T-cell (primary cell): ENCODE results near the gene PRCP. TPM values are rescaled to one million over a fixed set of nuclear protein-coding genes. Genes with fewer than 3 reads are reported as not detected.
"Not testable (repeated sequence)": the region's sequence is repeated elsewhere in the genome, so short reads cannot be mapped to it uniquely, and the experiment has no call there.

ENCODE experiments used
- ATAC-seq, 4 experiments: fragments of 200-7000 bp in 3 of 4; fragments of 150-1000 bp in 1 of 4; cut with Tn5 transposase; replicated peaks in 1 of 4; 1 replicate in 3 of 4; 2 replicates in 1 of 4; pipeline ENCODE4 v1.10.0; 2021; ENCODE audit warnings: moderate library complexity in 3 of 4, mild to moderate bottlenecking in 2 of 4, moderate number of reproducible peaks in 1 of 4
- CTCF ChIA-PET, 2 donors: fragments of 300-600 bp; sonication (Branson Sonifier 250); formaldehyde crosslinking; loops; one replicate each; lab custom pipeline; 2022; ENCODE audit warnings: antibody characterized with exemption in 2 of 2; lab: Charles Lee
- POLR2A ChIA-PET, 2 donors: fragments of 300-600 bp; sonication (Branson Sonifier 250); formaldehyde crosslinking; loops; one replicate each; lab custom pipeline; 2022; ENCODE audit warnings: antibody characterized with exemption in 2 of 2; lab: Charles Lee
- DNase-seq, 35 experiments: peaks; one replicate each; pipeline versions ENCODE4 v3.0.0 to v3.0.0-alpha.2; 2013 to 2023
- H3K27ac ChIP-seq: one replicate; pipeline ENCODE4 v1.5.1; 2013; ENCODE audit warnings: low read length
- H3K27me3 ChIP-seq, 2 experiments: replicated peaks in 1 of 2; 1 replicate in 1 of 2; 2 replicates in 1 of 2; pipeline versions ENCODE4 v1.6.1 to v1.7.0; 2013; ENCODE audit warnings: low read length in 1 of 2, mixed read lengths in 1 of 2; ENCODE audit not compliant: control insufficient read depth in 2 of 2, insufficient read depth in 2 of 2; ENCODE audit errors: extremely low read depth in 1 of 2
- H3K36me3 ChIP-seq, 2 donors: 1 replicate in 1 of 2; 2 replicates in 1 of 2; pipeline versions ENCODE4 v1.6.1 to v1.7.0; 2013; ENCODE audit warnings: low read length in 1 of 2; ENCODE audit not compliant: control insufficient read depth in 2 of 2, insufficient read depth in 1 of 2; ENCODE audit errors: extremely low read depth in 1 of 2
- H3K4me1 ChIP-seq, 2 experiments: 1 replicate in 1 of 2; 2 replicates in 1 of 2; pipeline versions ENCODE4 v1.6.1 to v1.7.0; 2013; ENCODE audit warnings: low read length in 2 of 2, mixed read lengths in 1 of 2; ENCODE audit not compliant: insufficient read depth in 2 of 2, control insufficient read depth in 1 of 2; ENCODE audit errors: extremely low read depth in 1 of 2
- H3K4me3 ChIP-seq, 2 donors: 1 replicate in 1 of 2; 2 replicates in 1 of 2; pipeline versions ENCODE4 v1.5.1 to v1.7.0; 2013; ENCODE audit warnings: mild to moderate bottlenecking in 2 of 2, low read length in 1 of 2, moderate library complexity in 1 of 2; ENCODE audit not compliant: control insufficient read depth in 1 of 2; ENCODE audit errors: extremely low read depth in 1 of 2
- H3K9me3 ChIP-seq: 2 replicates; pipeline ENCODE4 v1.7.0; 2013
- H3K27ac Mint-ChIP-seq, 2 donors: one replicate each; pipeline ENCODE4 v1.8.0; 2020 to 2021; ENCODE audit warnings: mild to moderate bottlenecking in 2 of 2, mixed read lengths in 2 of 2
- H3K27me3 Mint-ChIP-seq, 2 donors: one replicate each; pipeline ENCODE4 v1.8.0; 2021 to 2022; ENCODE audit warnings: mixed read lengths in 2 of 2
- H3K36me3 Mint-ChIP-seq: one replicate; pipeline ENCODE4 v1.8.0; 2021; ENCODE audit warnings: mixed read lengths
- H3K4me1 Mint-ChIP-seq, 3 donors: one replicate each; pipeline ENCODE4 v1.8.0; 2020 to 2022; ENCODE audit warnings: mixed read lengths in 3 of 3, mild to moderate bottlenecking in 1 of 3
- H3K4me3 Mint-ChIP-seq, 3 donors: one replicate each; pipeline ENCODE4 v1.8.0; 2020 to 2022; ENCODE audit warnings: mild to moderate bottlenecking in 3 of 3, mixed read lengths in 3 of 3, moderate library complexity in 3 of 3
- H3K9me3 Mint-ChIP-seq, 3 donors: one replicate each; pipeline ENCODE4 v1.8.0; 2020 to 2022; ENCODE audit warnings: mixed read lengths in 3 of 3
- WGBS: methylation state at CpG from one replicate; pipeline ENCODE4 v1.1.5; 2013; ENCODE audit warnings: missing lambda C conversion rate; ENCODE audit not compliant: insufficient coverage; 5-methylcytosine and 5-hydroxymethylcytosine counted together
- total RNA-seq, 35 experiments: library from RNA in 6 of 35; stranded (reverse) in 6 of 35; fragments of 120-200 nt in 1 of 35; gene quantifications; one replicate each; pipeline versions ENCODE4 v1.2.1 to v1.2.4 and lab custom pipeline; 2013 to 2026

The PRCP gene
- 10 to 100 TPM; 18.1 to 22.7 (median 20.2) TPM for total RNA-seq
- total RNA-seq (2013), result 27.0 TPM
- total RNA-seq (lab: John Stamatoyannopoulos, UW), result 13.4 to 51.6 (median 29.6) reads per million in 29 experiments

DNA sequence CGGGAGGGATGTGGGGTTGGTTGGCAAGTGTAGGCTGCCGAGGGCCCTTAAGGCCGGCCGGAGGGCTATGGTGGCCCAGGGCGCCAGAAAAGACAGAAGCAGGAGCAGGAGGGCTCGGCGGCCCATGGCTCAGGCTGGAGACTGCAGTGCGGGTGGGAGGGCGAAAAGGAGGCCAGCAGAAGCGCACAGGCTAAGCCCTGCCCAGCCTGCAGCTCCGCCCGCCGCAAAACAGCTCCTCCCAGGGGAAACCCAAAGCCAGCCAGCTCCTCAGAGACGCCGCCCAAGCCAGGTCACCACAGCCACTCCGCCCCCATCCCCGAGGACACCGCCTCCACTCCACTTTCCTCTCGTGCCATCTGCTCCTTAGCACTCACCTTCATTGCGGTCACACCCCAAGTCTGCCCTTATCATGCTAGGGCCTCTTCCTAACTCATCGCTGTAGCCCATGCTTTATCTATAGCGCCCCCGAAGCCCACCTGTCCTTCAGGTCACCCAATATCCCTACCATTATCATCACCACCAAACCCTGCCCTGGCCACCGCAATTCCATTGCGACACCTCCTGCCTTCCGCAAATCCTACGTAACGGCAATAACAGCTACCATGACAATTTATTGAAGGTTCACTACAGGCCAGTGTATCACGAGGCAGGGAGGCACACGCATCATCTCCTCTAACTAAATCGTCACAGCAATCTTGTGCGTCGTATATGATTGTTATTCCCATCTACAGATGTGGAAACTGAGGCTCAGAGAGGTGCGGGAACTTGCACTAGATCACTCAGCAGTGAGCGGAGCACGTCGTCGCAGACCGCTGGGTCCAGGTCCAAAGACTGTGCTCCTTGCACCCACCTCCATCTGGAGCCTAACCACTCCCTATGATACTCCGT is at the start of gene PRCP:
PRCP (minus strand) TSS at position 154 of the 888 bp plus-strand sequence; CDS start at position 126, 28 bp downstream.
- peaks cover 42 to 50% (median 44%) of the 10 kb centered on the region in 3 donors for H3K4me1 Mint-ChIP-seq
- H3K9me3 Mint-ChIP-seq, result no peaks in the 10 kb centered on the region
- H3K27ac ChIP-seq, result peak within 1 kb of the TSS; percentile 98
- POLR2A ChIA-PET, result interaction anchor here (0.5 to 3.2 kb wide), 24 partner anchors 8 to 1030 kb away, joined by 3 to 39 read pairs (median 4); partner anchors contain the start of genes PCF11 (in 2 of the 2), ANKRD42 (in 1 of the 2), CCDC90B (in 1 of the 2) and RAB30 (in 1 of the 2)
- H3K9me3 ChIP-seq, result no peaks in the 10 kb centered on the region
- no peaks in the 10 kb centered on the region for H3K27me3 ChIP-seq
- peaks cover 3% of the 10 kb centered on the region for H3K36me3 Mint-ChIP-seq
- peak within 1 kb of the TSS; percentile 98 for H3K27ac Mint-ChIP-seq
- H3K4me3 ChIP-seq, result peak within 1 kb of the TSS; percentile 89 to 92
- CTCF ChIA-PET, result interaction anchor here (0.6 to 4.3 kb wide), 20 partner anchors 8 to 393 kb away, joined by 3 to 42 read pairs (median 5); partner anchors contain the start of genes CCDC90B (in 1 of the 2) and PCF11 (in 1 of the 2)
- H3K36me3 ChIP-seq, result no peaks in the 10 kb centered on the region
- WGBS, result under 1% methylated on average over 29 of the region's 40 CpGs
- peak; percentile 78 to 80 (median 79) for ATAC-seq
- DNase-seq, result peak; percentile 76 to 96 (median 94)
- H3K4me3 Mint-ChIP-seq, result peak within 1 kb of the TSS; percentile 88 to 99 (median 97)
- H3K27me3 Mint-ChIP-seq, result no peaks in the 10 kb centered on the region
- H3K4me1 ChIP-seq, result peaks cover 13 to 34% of the 10 kb centered on the region in 2 experiments

DNA sequence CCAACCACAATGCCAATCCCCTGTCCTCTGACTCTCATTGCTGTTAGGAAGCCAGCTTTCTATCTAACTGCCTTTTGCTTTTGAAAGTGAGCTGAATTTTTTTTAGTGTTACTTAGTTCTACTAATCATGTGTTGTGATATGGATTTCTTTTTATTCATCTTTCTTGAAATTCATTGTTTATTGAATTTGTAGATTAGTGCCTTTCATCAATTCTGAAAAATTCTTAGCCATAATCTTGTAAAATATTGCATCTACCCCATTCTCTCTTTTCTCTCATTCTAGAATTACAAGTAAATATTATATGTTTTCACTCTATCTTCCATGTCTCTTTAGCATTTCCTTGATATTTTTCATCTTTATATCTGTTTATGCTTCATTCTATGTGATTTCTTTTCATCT is 49.1 kb upstream of the PRCP start:
- ChIA-PET POLR2A (no interaction called here), CTCF (no interaction called here)
- peaks cover 14 to 37% (median 21%) of the 10 kb centered on the region in 3 donors for H3K9me3 Mint-ChIP-seq

DNA sequence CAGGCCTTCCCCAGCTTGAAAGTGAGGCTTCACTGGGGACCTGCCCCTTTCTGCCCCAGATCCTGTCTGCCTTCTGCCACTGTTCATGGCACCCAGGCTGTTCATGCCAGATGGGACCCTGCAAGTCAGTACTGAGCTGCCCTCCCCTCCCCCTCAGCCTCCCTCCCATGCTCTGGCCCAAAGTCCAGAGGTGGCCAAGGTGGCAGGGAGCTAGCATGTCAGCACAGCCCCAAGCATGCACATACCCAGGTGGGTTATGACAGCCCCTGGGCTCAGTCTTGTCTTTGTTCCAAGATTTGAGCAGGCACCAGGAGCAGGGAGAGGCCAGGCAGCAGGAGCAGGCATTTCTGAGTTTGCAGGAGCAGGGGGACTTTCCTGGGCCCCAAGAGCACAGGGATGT is 45.5 kb upstream of the PRCP start:
- no peaks in the 10 kb centered on the region for H3K27me3 ChIP-seq
- no peaks in the 10 kb centered on the region for H3K36me3 ChIP-seq
- H3K4me3 ChIP-seq, result no peak overlapping the region
- Mint-ChIP-seq H3K4me3 (no peak overlapping the region), H3K4me1 (peaks cover 4 to 18% (median 12%) of the 10 kb centered on the region in 3 donors), H3K36me3 (no peaks in the 10 kb centered on the region), H3K27ac (no peak overlapping the region), H3K9me3 (peaks cover 0 to 22% (median 5%) of the 10 kb centered on the region in 3 donors), H3K27me3 (no peaks in the 10 kb centered on the region)
- ChIA-PET POLR2A (interaction anchor here (0.5 to 0.7 kb wide), 3 partner anchors 13 to 162 kb away, joined by 3 to 5 read pairs (median 4); no protein-coding TSS in a partner anchor), CTCF (no interaction called here)
- no peak for ATAC-seq
- no peak overlapping the region for H3K27ac ChIP-seq
- no peak for DNase-seq
- H3K9me3 ChIP-seq, result peaks cover 3% of the 10 kb centered on the region
- no peaks in the 10 kb centered on the region for H3K4me1 ChIP-seq

More for the DNA sequence above, 49.1 kb upstream of the PRCP start:
- Histone ChIP-seq H3K4me3 (no peak overlapping the region), H3K9me3 (peaks cover 6% of the 10 kb centered on the region), H3K27me3 (no peaks in the 10 kb centered on the region), H3K27ac (no peak overlapping the region), H3K4me1 (no peaks in the 10 kb centered on the region), H3K36me3 (no peaks in the 10 kb centered on the region)
- H3K4me3 Mint-ChIP-seq, result no peak overlapping the region
- ATAC-seq (no peak), DNase-seq (no peak)
- H3K27me3 Mint-ChIP-seq, result no peaks in the 10 kb centered on the region
- peaks cover 3 to 16% (median 14%) of the 10 kb centered on the region in 3 donors for H3K4me1 Mint-ChIP-seq
- H3K27ac Mint-ChIP-seq, result no peak overlapping the region
- peaks cover 23% of the 10 kb centered on the region for H3K36me3 Mint-ChIP-seq

DNA sequence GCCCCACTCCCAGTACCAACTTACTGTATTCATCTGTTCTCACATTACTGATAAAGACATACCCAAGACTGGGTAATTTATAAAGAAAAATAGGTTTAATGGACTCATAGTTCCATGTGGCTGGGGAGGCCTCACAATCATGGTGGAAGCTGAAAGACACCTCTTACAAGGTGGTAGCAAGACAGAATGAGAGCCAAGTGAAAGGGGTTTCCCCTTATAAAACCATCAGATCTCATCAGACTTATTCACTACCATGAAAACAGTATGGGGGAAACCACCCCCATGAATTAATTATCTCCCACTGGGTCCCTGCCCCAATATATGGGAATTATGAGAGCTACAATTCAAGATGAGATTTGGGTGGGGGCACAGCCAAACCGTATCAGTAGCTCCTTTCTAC is 44.8 kb upstream of the PRCP start:
- H3K9me3 Mint-ChIP-seq, result peaks cover 0 to 23% (median 5%) of the 10 kb centered on the region in 3 donors

DNA sequence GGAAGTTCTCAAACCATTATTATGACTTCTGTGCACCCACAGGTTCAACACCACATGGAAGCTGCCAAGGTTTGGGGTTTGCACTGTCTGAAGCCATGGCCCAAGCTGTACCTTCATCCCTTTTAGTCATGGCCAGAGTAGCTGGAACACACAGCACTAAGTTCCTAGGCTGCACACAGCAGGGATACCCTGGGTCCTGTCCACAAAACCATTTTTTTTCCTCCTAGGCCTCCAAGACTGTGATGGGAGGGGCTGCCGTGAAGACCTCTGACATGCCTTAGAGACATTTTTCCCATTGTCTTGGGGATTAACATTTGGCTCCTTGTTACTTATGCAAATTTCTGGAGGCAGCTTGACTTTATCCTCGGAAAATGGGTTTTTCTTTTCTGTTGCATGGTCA is 44.0 kb upstream of the PRCP start:
- H3K27me3 Mint-ChIP-seq, result no peaks in the 10 kb centered on the region
- H3K4me3 Mint-ChIP-seq, result no peak overlapping the region
- peaks cover 13 to 20% (median 14%) of the 10 kb centered on the region in 3 donors for H3K4me1 Mint-ChIP-seq
- DNase-seq (no peak), ATAC-seq (no peak)
- H3K9me3 ChIP-seq, result peaks cover under 1% of the 10 kb centered on the region
- peaks cover 0 to 17% (median 5%) of the 10 kb centered on the region in 3 donors for H3K9me3 Mint-ChIP-seq
- no peaks in the 10 kb centered on the region for H3K36me3 ChIP-seq
- no peak overlapping the region for H3K27ac Mint-ChIP-seq
- no peak overlapping the region for H3K4me3 ChIP-seq
- WGBS, result 87% methylated on average over 2 of the region's 2 CpGs
- CTCF ChIA-PET, result interaction anchor here in 1 of 2 donors (0.7 kb wide), 1 partner anchor 17 kb away, joined by 3 read pairs; no protein-coding TSS in a partner anchor
- no peaks in the 10 kb centered on the region for H3K27me3 ChIP-seq
- POLR2A ChIA-PET, result no interaction called here
- no peaks in the 10 kb centered on the region for H3K36me3 Mint-ChIP-seq
- no peak overlapping the region for H3K27ac ChIP-seq
- no peaks in the 10 kb centered on the region for H3K4me1 ChIP-seq

More for the DNA sequence above, 44.8 kb upstream of the PRCP start:
- H3K4me3 ChIP-seq, H3K36me3 Mint-ChIP-seq, H3K4me3 Mint-ChIP-seq, H3K4me1 ChIP-seq, H3K27me3 ChIP-seq, DNase-seq, H3K36me3 ChIP-seq, H3K27ac ChIP-seq, H3K9me3 ChIP-seq, H3K27me3 Mint-ChIP-seq, CTCF ChIA-PET, ATAC-seq: not testable (repeated sequence)
- H3K27ac Mint-ChIP-seq, result peak overlapping the region in 1 of 2 donors; percentile 16
- POLR2A ChIA-PET, result interaction anchor here in 1 of 2 donors (0.5 kb wide), 1 partner anchor 12 kb away, joined by 5 read pairs; no protein-coding TSS in a partner anchor
- 88% methylated on average over 1 of the region's 1 CpG for WGBS
- peaks cover 11 to 20% (median 14%) of the 10 kb centered on the region in 3 donors for H3K4me1 Mint-ChIP-seq

DNA sequence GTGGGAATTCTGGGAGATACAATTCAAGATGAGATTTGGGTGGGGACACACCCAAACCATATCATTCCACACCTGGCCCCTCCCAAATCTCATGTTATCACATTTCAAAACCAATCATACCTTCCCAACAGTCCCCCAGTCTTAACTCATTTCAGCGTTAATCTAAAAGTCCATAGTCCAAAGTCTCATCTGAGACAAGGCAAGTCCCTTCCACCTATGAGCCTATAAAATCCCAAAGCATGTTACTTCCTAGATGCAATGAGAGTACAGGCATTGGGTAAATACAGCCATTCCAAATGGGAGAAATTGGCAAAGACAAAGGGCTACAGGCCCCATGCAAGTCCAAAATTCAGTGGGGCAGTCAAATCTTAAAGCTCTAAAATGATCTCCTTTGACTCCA is 43.2 kb upstream of the PRCP start:
- H3K9me3 ChIP-seq, DNase-seq, H3K36me3 Mint-ChIP-seq, H3K4me1 ChIP-seq, H3K27ac ChIP-seq, H3K27me3 Mint-ChIP-seq, H3K4me3 ChIP-seq, H3K4me3 Mint-ChIP-seq, H3K27ac Mint-ChIP-seq, H3K27me3 ChIP-seq, H3K36me3 ChIP-seq, ATAC-seq, POLR2A ChIA-PET: not testable (repeated sequence)
- WGBS, result 100% methylated on average over 1 of the region's 1 CpG
- peaks cover 0 to 16% (median 5%) of the 10 kb centered on the region in 3 donors for H3K9me3 Mint-ChIP-seq
- H3K4me1 Mint-ChIP-seq, result peaks cover 13 to 20% (median 14%) of the 10 kb centered on the region in 3 donors
- CTCF ChIA-PET, result interaction anchor here in 1 of 2 donors (0.7 kb wide), 1 partner anchor 16 kb away, joined by 3 read pairs; no protein-coding TSS in a partner anchor
